ENCODE results near the gene PYCR2. TPM values are rescaled to one million over a fixed set of nuclear protein-coding genes. Genes with fewer than 3 reads are reported as not detected.

Gene PYCR2
- total RNA-seq, 1 donor from 2014 or later = 54.8 TPM

DNA sequence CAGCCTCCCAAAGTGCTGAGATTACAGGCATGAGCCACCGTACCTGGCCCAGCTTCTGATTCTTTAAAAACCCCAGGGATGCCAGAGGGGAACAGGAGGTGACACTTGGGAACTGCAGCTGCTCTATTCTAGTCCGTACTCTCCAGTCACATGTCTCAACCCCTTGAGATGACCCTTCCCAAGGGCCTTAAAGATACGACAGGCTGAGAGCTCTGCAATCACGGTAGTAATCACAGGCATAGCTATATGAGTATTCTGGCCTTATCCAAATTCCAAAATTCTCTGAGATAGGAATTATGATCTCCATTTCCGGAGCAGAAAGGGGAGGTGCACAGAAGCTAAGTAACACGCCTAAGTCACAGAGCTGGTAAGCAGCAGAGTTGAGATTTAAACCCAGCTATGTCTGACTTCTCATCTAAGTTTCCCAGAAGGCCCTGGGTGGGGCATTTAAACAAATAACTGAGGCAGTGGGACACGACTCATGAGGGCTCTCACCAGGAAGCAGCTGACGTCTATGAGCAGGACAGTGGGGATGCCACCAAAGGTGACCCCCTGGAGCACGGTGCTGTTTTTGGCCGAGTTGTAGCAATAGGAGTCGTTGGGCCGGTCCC, 47.0 kb downstream of the PYCR2 start:
- peaks cover 42% of the 10 kb centered on the region for H3K4me1 Mint-ChIP-seq (ENCODE audit: low read depth)
- H3K4me3 Mint-ChIP-seq (ENCODE audit: low read depth) = no peak overlapping the region
- no peaks in the 10 kb centered on the region for H3K27me3 Mint-ChIP-seq
- H3K36me3 Mint-ChIP-seq (ENCODE audit: insufficient read depth) = peaks cover 14% of the 10 kb centered on the region
- no peak overlapping the region for H3K27ac Mint-ChIP-seq
- no peak for DNase-seq (ENCODE audit: low spot score, unreplicated experiment)
- H3K9me3 Mint-ChIP-seq (ENCODE audit: low read depth) = no peaks in the 10 kb centered on the region
- TF ChIP-seq, protein P1, sequence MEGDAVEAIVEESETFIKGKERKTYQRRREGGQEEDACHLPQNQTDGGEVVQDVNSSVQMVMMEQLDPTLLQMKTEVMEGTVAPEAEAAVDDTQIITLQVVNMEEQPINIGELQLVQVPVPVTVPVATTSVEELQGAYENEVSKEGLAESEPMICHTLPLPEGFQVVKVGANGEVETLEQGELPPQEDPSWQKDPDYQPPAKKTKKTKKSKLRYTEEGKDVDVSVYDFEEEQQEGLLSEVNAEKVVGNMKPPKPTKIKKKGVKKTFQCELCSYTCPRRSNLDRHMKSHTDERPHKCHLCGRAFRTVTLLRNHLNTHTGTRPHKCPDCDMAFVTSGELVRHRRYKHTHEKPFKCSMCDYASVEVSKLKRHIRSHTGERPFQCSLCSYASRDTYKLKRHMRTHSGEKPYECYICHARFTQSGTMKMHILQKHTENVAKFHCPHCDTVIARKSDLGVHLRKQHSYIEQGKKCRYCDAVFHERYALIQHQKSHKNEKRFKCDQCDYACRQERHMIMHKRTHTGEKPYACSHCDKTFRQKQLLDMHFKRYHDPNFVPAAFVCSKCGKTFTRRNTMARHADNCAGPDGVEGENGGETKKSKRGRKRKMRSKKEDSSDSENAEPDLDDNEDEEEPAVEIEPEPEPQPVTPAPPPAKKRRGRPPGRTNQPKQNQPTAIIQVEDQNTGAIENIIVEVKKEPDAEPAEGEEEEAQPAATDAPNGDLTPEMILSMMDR (IDR thresholded peaks at IDR 0.05; ENCODE audit: unreplicated experiment) = no peak

GRCh38 chr1:225875044-225875815, 48.8 kb downstream of the PYCR2 start:
- TF ChIP-seq, protein P1 (IDR thresholded peaks at IDR 0.05; ENCODE audit: unreplicated experiment) = no peak
- H3K4me1 Mint-ChIP-seq (ENCODE audit: low read depth) = peaks cover 39% of the 10 kb centered on the region
- peaks cover 21% of the 10 kb centered on the region for H3K36me3 Mint-ChIP-seq (ENCODE audit: insufficient read depth)
- no peak for DNase-seq (ENCODE audit: low spot score, unreplicated experiment)
- H3K27me3 Mint-ChIP-seq = no peaks in the 10 kb centered on the region
- no peaks in the 10 kb centered on the region for H3K9me3 Mint-ChIP-seq (ENCODE audit: low read depth)
- H3K4me3 Mint-ChIP-seq (ENCODE audit: low read depth) = no peak overlapping the region
- H3K27ac Mint-ChIP-seq = peak overlapping the region; percentile 90

DNA sequence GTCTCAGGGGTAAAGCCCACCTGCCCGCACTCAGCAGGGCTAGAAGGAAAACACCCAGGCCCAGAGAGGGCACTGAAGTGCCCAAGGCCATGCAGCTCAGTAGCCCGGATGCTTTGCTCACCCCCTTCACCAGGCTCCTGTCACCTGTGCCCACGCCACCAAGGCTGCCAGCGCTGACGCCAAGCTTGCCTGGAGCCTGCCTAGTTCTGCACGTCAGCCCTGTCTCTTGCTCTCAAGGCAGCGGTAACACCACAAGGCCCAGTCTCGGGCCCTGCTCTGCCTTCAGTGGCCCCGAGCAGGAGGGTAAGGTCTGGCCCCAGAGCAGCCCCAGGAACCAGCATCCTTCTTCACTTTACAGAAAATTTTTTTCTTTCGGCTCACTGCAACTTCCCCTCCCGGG, 49.6 kb downstream of the PYCR2 start:
- no peak overlapping the region for H3K4me3 Mint-ChIP-seq (ENCODE audit: low read depth)
- no peaks in the 10 kb centered on the region for H3K27me3 Mint-ChIP-seq
- peaks cover 21% of the 10 kb centered on the region for H3K36me3 Mint-ChIP-seq (ENCODE audit: insufficient read depth)
- TF ChIP-seq, protein P1 (IDR thresholded peaks at IDR 0.05; ENCODE audit: unreplicated experiment) = no peak
- H3K4me1 Mint-ChIP-seq (ENCODE audit: low read depth) = peaks cover 31% of the 10 kb centered on the region
- no peaks in the 10 kb centered on the region for H3K9me3 Mint-ChIP-seq (ENCODE audit: low read depth)
- DNase-seq (ENCODE audit: low spot score, unreplicated experiment) = no peak
- no peak overlapping the region for H3K27ac Mint-ChIP-seq

DNA sequence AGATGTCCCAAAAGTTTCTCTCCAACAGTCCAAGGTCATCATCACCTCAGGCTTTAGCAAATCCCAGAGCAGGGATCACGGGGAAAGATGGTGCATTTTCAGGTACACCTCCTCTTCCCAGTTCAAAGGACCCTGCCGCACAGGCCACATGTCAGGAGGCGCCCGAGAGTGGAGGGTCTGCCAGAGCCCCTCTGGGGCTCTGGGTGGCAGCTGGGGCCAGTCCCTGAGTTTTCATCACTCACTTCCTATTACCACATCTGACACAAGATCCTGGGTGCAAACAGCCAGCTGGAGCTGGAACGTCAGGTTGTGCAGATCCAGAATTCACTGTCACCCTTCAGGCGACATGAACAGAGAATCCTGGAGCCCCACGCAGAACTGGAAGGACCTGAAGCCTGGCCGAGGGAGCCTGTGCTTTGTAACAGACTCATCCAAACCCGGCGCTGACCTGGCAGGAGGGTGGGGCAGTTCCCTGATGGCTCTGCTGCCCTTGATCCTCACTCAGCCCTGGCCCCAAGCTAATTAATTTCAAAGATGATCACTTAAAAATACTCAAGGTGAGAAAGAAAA, 50.7 kb downstream of the PYCR2 start:
- Mint-ChIP-seq H3K36me3 (ENCODE audit: insufficient read depth) (peaks cover 23% of the 10 kb centered on the region), H3K4me1 (ENCODE audit: low read depth) (peaks cover 24% of the 10 kb centered on the region)
- DNase-seq (ENCODE audit: low spot score, unreplicated experiment) = no peak

GRCh38 chr1:225872075-225872430, 52.0 kb downstream of the PYCR2 start:
- no peaks in the 10 kb centered on the region for H3K27me3 Mint-ChIP-seq
- H3K27ac Mint-ChIP-seq = no peak overlapping the region
- H3K36me3 Mint-ChIP-seq (ENCODE audit: insufficient read depth) = peaks cover 20% of the 10 kb centered on the region
- H3K4me1 Mint-ChIP-seq (ENCODE audit: low read depth) = peaks cover 16% of the 10 kb centered on the region
- H3K4me3 Mint-ChIP-seq (ENCODE audit: low read depth) = no peak overlapping the region
- DNase-seq (ENCODE audit: low spot score, unreplicated experiment) = no peak
- H3K9me3 Mint-ChIP-seq (ENCODE audit: low read depth) = no peaks in the 10 kb centered on the region
- TF ChIP-seq, protein P1 (IDR thresholded peaks at IDR 0.05; ENCODE audit: unreplicated experiment) = no peak

More for the DNA sequence above, 50.7 kb downstream of the PYCR2 start:
- TF ChIP-seq, protein P1 (IDR thresholded peaks at IDR 0.05; ENCODE audit: unreplicated experiment) = no peak
- Mint-ChIP-seq H3K27me3 (no peaks in the 10 kb centered on the region), H3K9me3 (ENCODE audit: low read depth) (no peaks in the 10 kb centered on the region), H3K4me3 (ENCODE audit: low read depth) (no peak overlapping the region), H3K27ac (no peak overlapping the region)

Measured in progenitor cell of endocrine pancreas (in vitro differentiated cells).